Liver (tissue), 9 donors: Measurements from ENCODE around the gene TUBGCP5. TPM values are rescaled to one million over a fixed set of nuclear protein-coding genes. Genes with fewer than 3 reads are reported as not detected.

Experiments used
- DNase-seq: peaks from one replicate; pipeline ENCODE4 v3.0.0-alpha.2; 2017; ENCODE audit warnings: low spot score
- H3K27ac ChIP-seq, 2 donors: one replicate each; pipeline ENCODE4 v1.7.0; 2013; ENCODE audit warnings: inconsistent platforms in 2 of 2, low read length in 2 of 2, control low read depth in 1 of 2, low read depth in 1 of 2, mild to moderate bottlenecking in 1 of 2
- H3K27me3 ChIP-seq, 4 donors: one replicate each; pipeline versions ENCODE4 v1.6.1 to v1.7.0; 2013; ENCODE audit warnings: low read length in 3 of 4, inconsistent platforms in 1 of 4, mild to moderate bottlenecking in 1 of 4, moderate library complexity in 1 of 4; ENCODE audit not compliant: control insufficient read depth in 4 of 4, insufficient read depth in 4 of 4
- H3K36me3 ChIP-seq, 4 donors: one replicate each; pipeline versions ENCODE4 v1.6.1 to v1.7.0; 2013; ENCODE audit warnings: low read length in 3 of 4, mild to moderate bottlenecking in 3 of 4, low read depth in 1 of 4, moderate library complexity in 1 of 4; ENCODE audit not compliant: control insufficient read depth in 4 of 4, insufficient read depth in 3 of 4
- H3K4me1 ChIP-seq, 4 donors: one replicate each; pipeline versions ENCODE4 v1.6.1 to v1.7.0; 2013; ENCODE audit warnings: low read length in 3 of 4, mild to moderate bottlenecking in 3 of 4, moderate library complexity in 1 of 4; ENCODE audit not compliant: control insufficient read depth in 4 of 4, insufficient read depth in 4 of 4
- H3K4me3 ChIP-seq, 3 donors: one replicate each; pipeline versions ENCODE4 v1.6.1 to v1.7.0; 2013; ENCODE audit warnings: low read length in 3 of 3, control low read depth in 1 of 3, low read depth in 1 of 3, mild to moderate bottlenecking in 1 of 3
- H3K9ac ChIP-seq, 2 donors: one replicate each; pipeline ENCODE4 v1.7.0; 2013; ENCODE audit warnings: low read length in 2 of 2, mild to moderate bottlenecking in 2 of 2, moderate library complexity in 2 of 2, control low read depth in 1 of 2, low read depth in 1 of 2
- H3K9me3 ChIP-seq, 4 donors: one replicate each; pipeline versions ENCODE4 v1.6.1 to v1.7.0; 2013; ENCODE audit warnings: low read length in 3 of 4; ENCODE audit not compliant: control insufficient read depth in 4 of 4
- ATF3 ChIP-seq: IDR thresholded peaks from 2 replicates; pipeline ENCODE4 v1.6.1; 2016; ENCODE audit warnings: antibody characterized with exemption
- FOXA1 ChIP-seq: IDR thresholded peaks from 2 replicates; pipeline ENCODE4 v1.6.1; 2016; ENCODE audit warnings: antibody characterized with exemption
- FOXA2 ChIP-seq: IDR thresholded peaks from 2 replicates; pipeline ENCODE4 v1.6.1; 2016; ENCODE audit warnings: antibody characterized with exemption
- GABPA ChIP-seq, 2 donors: IDR thresholded peaks in 1 of 2; conservative IDR thresholded peaks in 1 of 2; 2 replicates each; pipeline ENCODE4 v1.6.1; 2016; ENCODE audit warnings: antibody characterized with exemption in 2 of 2, mild to moderate bottlenecking in 1 of 2, moderate library complexity in 1 of 2
- HNF4A ChIP-seq, 2 donors: conservative IDR thresholded peaks; 2 replicates each; pipeline ENCODE4 v1.6.1; 2016; ENCODE audit warnings: antibody characterized with exemption in 2 of 2, mild to moderate bottlenecking in 2 of 2
- HNF4G ChIP-seq: IDR thresholded peaks from 2 replicates; pipeline ENCODE4 v1.6.1; 2016; ENCODE audit warnings: antibody characterized with exemption
- JUND ChIP-seq, 2 donors: IDR thresholded peaks; 2 replicates each; pipeline ENCODE4 v1.6.1; 2016; ENCODE audit warnings: antibody characterized with exemption in 2 of 2
- MAX ChIP-seq: IDR thresholded peaks from 2 replicates; pipeline ENCODE4 v1.6.1; 2016; ENCODE audit warnings: antibody characterized with exemption
- NR2F2 ChIP-seq: IDR thresholded peaks from 2 replicates; pipeline ENCODE4 v1.6.1; 2016; ENCODE audit warnings: antibody characterized with exemption
- RAD21 ChIP-seq, 2 donors: IDR thresholded peaks; 2 replicates each; pipeline ENCODE4 v1.6.1; 2016; ENCODE audit warnings: antibody characterized with exemption in 2 of 2, mild to moderate bottlenecking in 2 of 2
- REST ChIP-seq: IDR thresholded peaks from 2 replicates; pipeline ENCODE4 v1.6.1; 2016; ENCODE audit warnings: antibody characterized with exemption, mild to moderate bottlenecking
- RXRA ChIP-seq, 2 donors: IDR thresholded peaks; 2 replicates each; pipeline ENCODE4 v1.6.1; 2017 to 2018; ENCODE audit warnings: antibody characterized with exemption in 2 of 2, mild to moderate bottlenecking in 1 of 2
- SP1 ChIP-seq: IDR thresholded peaks from 2 replicates; pipeline ENCODE4 v1.6.1; 2018; ENCODE audit warnings: antibody characterized with exemption, mild to moderate bottlenecking
- TAF1 ChIP-seq: conservative IDR thresholded peaks from 2 replicates; pipeline ENCODE4 v1.6.1; 2016; ENCODE audit warnings: antibody characterized with exemption, mild to moderate bottlenecking
- YY1 ChIP-seq: IDR thresholded peaks from 2 replicates; pipeline ENCODE4 v1.6.1; 2016; ENCODE audit warnings: antibody characterized with exemption, mild to moderate bottlenecking
- ZBTB33 ChIP-seq: IDR thresholded peaks from 2 replicates; pipeline ENCODE4 v1.6.1; 2016; ENCODE audit warnings: antibody characterized with exemption
- WGBS: extraction: QIAGEN DNeasy Blood & Tissue Kit; methylation state at CpG from one replicate; pipeline ENCODE4 v1.1.7; 2013; 5-methylcytosine and 5-hydroxymethylcytosine counted together
- polyA plus RNA-seq, 2 donors: library from polyadenylated mRNA; stranded (reverse) in 1 of 2; unstranded in 1 of 2; fragments of 200-250 nt in 1 of 2; fragments of >200 nt in 1 of 2; fragmentation: Nextera tagmentation in 1 of 2; extraction: Ambion mirVana in 1 of 2; gene quantifications; one replicate each; pipeline versions ENCODE4 v1.2.1 to v1.2.3, GENCODE V29; 2013 to 2015
- total RNA-seq, 2 donors: library from RNA; depleted of rRNA; stranded (reverse); fragments of >200 nt; gene quantifications; one replicate each; pipeline ENCODE4 v1.2.3, GENCODE V29; 2014
- donor health status: healthy.
- donor health status: healthy.
- donor health status: healthy.
- donor health status: healthy.
- donor health status: healthy.

TUBGCP5 gene
- total and polyA plus RNA-seq, 4 donors, result 5.5 to 17.3 (median 7.4) TPM

- H3K27ac ChIP-seq, result no peak overlapping the region
- no peaks in the 10 kb centered on the region for H3K9me3 ChIP-seq
- no peaks in the 10 kb centered on the region for H3K36me3 ChIP-seq
- no peak overlapping the region for H3K9ac ChIP-seq
- DNase-seq, result no peak
- peaks cover 0 to 18% (median 5%) of the 10 kb centered on the region in 4 donors for H3K4me1 ChIP-seq
- 91% methylated on average over 12 of the region's 12 CpGs for WGBS
- TF ChIP-seq FOXA2, result no peak
- TF ChIP-seq RXRA (IDR thresholded peaks at IDR 0.05), result no peak
- no peak for TF ChIP-seq TAF1
- no peaks in the 10 kb centered on the region for H3K27me3 ChIP-seq
- no peak overlapping the region for H3K4me3 ChIP-seq
These were observed 85.0 kb downstream of the TUBGCP5 start for GRCh38 chr15:22954326-22954725.

GRCh38 chr15:22952796-22953579 is 86.4 kb downstream of the TUBGCP5 start:
- no peak for TF ChIP-seq YY1
- no peak for TF ChIP-seq HNF4A (conservative IDR thresholded peaks at IDR 0.05)
- TF ChIP-seq SP1, result no peak
- no peak for TF ChIP-seq FOXA2
- Histone ChIP-seq H3K27ac (peak overlapping the region in 1 of 2 donors; percentile 12), H3K9ac (no peak overlapping the region), H3K36me3 (no peaks in the 10 kb centered on the region), H3K9me3 (no peaks in the 10 kb centered on the region), H3K4me3 (no peak overlapping the region), H3K4me1 (peaks cover 0 to 15% (median 7%) of the 10 kb centered on the region in 4 donors), H3K27me3 (no peaks in the 10 kb centered on the region)
- WGBS, result 84% methylated on average over 21 of the region's 21 CpGs
- DNase-seq, result no peak

GRCh38 chr15:22951381-22952280 is 87.7 kb downstream of the TUBGCP5 start:
- no peak overlapping the region for H3K4me3 ChIP-seq
- TF ChIP-seq SP1, result peak; percentile 25
- TF ChIP-seq NR2F2, result peak; percentile 63
- no peak for TF ChIP-seq FOXA1
- peak; percentile 11 to 39 for TF ChIP-seq RXRA (IDR thresholded peaks at IDR 0.05)
- peaks cover 0 to 15% (median 7%) of the 10 kb centered on the region in 4 donors for H3K4me1 ChIP-seq
- peaks cover 0 to 2% (median 0%) of the 10 kb centered on the region in 4 donors for H3K36me3 ChIP-seq
- peak overlapping the region; percentile 62 to 68 for H3K27ac ChIP-seq
- WGBS, result 89% methylated on average over 39 of the region's 39 CpGs
- no peaks in the 10 kb centered on the region for H3K27me3 ChIP-seq
- no peaks in the 10 kb centered on the region for H3K9me3 ChIP-seq
- DNase-seq, result no peak
- no peak overlapping the region for H3K9ac ChIP-seq

- no peaks in the 10 kb centered on the region for H3K9me3 ChIP-seq
- H3K27me3 ChIP-seq, result no peaks in the 10 kb centered on the region
- no peak for DNase-seq
- 87% methylated on average over 16 of the region's 16 CpGs for WGBS
- no peak overlapping the region for H3K4me3 ChIP-seq
- peaks cover 0 to 13% (median 6%) of the 10 kb centered on the region in 4 donors for H3K4me1 ChIP-seq
- H3K36me3 ChIP-seq, result peaks cover 0 to 2% (median 0%) of the 10 kb centered on the region in 4 donors
- no peak overlapping the region for H3K9ac ChIP-seq
- H3K27ac ChIP-seq, result peak overlapping the region; percentile 62 to 68
- TF ChIP-seq RXRA (IDR thresholded peaks at IDR 0.05) (no peak), JUND (IDR thresholded peaks at IDR 0.05) (no peak), FOXA1 (no peak), ZBTB33 (no peak), RAD21 (IDR thresholded peaks at IDR 0.05) (no peak), MAX (no peak), REST (no peak), HNF4G (no peak), FOXA2 (no peak), HNF4A (conservative IDR thresholded peaks at IDR 0.05) (no peak), TAF1 (no peak), GABPA (IDR thresholded peaks at IDR 0.05 in 1 of 2, conservative IDR thresholded peaks at IDR 0.05 in 1 of 2) (no peak), ATF3 (no peak), SP1 (no peak)
These were observed 88.4 kb downstream of the TUBGCP5 start for GRCh38 chr15:22951031-22951380.
